H1 (cell line): ENCODE results near the gene CAPN14. TPM values are rescaled to one million over a fixed set of nuclear protein-coding genes. Genes with fewer than 3 reads are reported as not detected.
A peak's percentile ranks its signal among the peaks of the same experiment; 100 is the strongest.

Experiments
- CTCF ChIA-PET: fragments of 300-600 bp; sonication (Branson Sonifier 250); formaldehyde crosslinking; loops from one replicate; lab custom pipeline; 2021; ENCODE audit not compliant: partially characterized antibody; lab: Charles Lee
- POLR2A ChIA-PET: fragments of 300-600 bp; sonication (Branson Sonifier 250); formaldehyde crosslinking; loops from one replicate; lab custom pipeline; 2021; ENCODE audit warnings: inconsistent platforms; ENCODE audit not compliant: partially characterized antibody; lab: Charles Lee
- DNase-seq, 2 experiments: peaks; one replicate each; pipeline versions ENCODE4 v3.0.0 to v3.0.0-alpha.2; 2010 to 2022; ENCODE audit warnings: low spot score in 2 of 2, low read depth in 1 of 2, mixed read lengths in 1 of 2
- FAIRE-seq: peaks from 2 replicates; lab custom pipeline; 2011; peaks lifted over from hg19 to GRCh38; lab: Jason Lieb, UNC
- H2AFZ ChIP-seq: 2 replicates; pipeline ENCODE4 v1.8.1; 2012; ENCODE audit warnings: low read length, inconsistent platforms
- H2AK5ac ChIP-seq: 2 replicates; pipeline ENCODE4 v1.6.1; 2013; ENCODE audit warnings: low read depth, low read length
- H2BK120ac ChIP-seq: replicated peaks from 2 replicates; pipeline ENCODE3; 2013; ENCODE audit warnings: low read depth, low read length, inconsistent platforms
- H2BK12ac ChIP-seq: 2 replicates; pipeline ENCODE4 v1.6.1; 2013; ENCODE audit warnings: low read depth, low read length
- H2BK15ac ChIP-seq: 2 replicates; pipeline ENCODE4 v1.6.1; 2013; ENCODE audit warnings: low read length
- H2BK20ac ChIP-seq: 2 replicates; pipeline ENCODE4 v1.6.1; 2013; ENCODE audit warnings: low read length
- H2BK5ac ChIP-seq: 2 replicates; pipeline ENCODE4 v1.6.1; 2013; ENCODE audit warnings: low read depth, low read length
- H3K14ac ChIP-seq: 2 replicates; pipeline ENCODE4 v1.6.1; 2013; ENCODE audit warnings: inconsistent platforms; ENCODE audit not compliant: insufficient read length
- H3K18ac ChIP-seq: 2 replicates; pipeline ENCODE4 v1.6.1; 2013; ENCODE audit warnings: low read length; ENCODE audit errors: extremely low read depth
- H3K23ac ChIP-seq: 2 replicates; pipeline ENCODE4 v1.6.1; 2013; ENCODE audit warnings: inconsistent platforms; ENCODE audit not compliant: insufficient read length
- H3K23me2 ChIP-seq: 2 replicates; pipeline ENCODE4 v1.6.1; 2013; ENCODE audit warnings: low read depth, low read length
- H3K27ac ChIP-seq: 2 replicates; pipeline ENCODE4 v1.6.1; 2011; ENCODE audit warnings: low read depth, low read length, inconsistent platforms
- H3K27me3 ChIP-seq, 4 experiments: replicated peaks in 1 of 4; 1 replicate in 1 of 4; 2 replicates in 3 of 4; pipeline versions ENCODE4 v1.6.1 to v1.8.1; 2011 to 2013; ENCODE audit warnings: low read length in 3 of 4, mild to moderate bottlenecking in 3 of 4, inconsistent platforms in 2 of 4, mixed read lengths in 2 of 4, moderate library complexity in 1 of 4; ENCODE audit not compliant: control insufficient read depth in 3 of 4, insufficient read depth in 3 of 4; ENCODE audit errors: extremely low read depth in 1 of 4
- H3K36me3 ChIP-seq, 4 experiments: 2 replicates each; pipeline versions ENCODE4 v1.6.1 to v1.8.1; 2011 to 2013; ENCODE audit warnings: mild to moderate bottlenecking in 4 of 4, low read length in 3 of 4, moderate library complexity in 2 of 4, control low read depth in 1 of 4, inconsistent platforms in 1 of 4; ENCODE audit not compliant: insufficient read depth in 4 of 4, control insufficient read depth in 2 of 4
- H3K4ac ChIP-seq: replicated peaks from 2 replicates; pipeline ENCODE3; 2013; ENCODE audit warnings: low read length, low read depth, mixed read lengths, inconsistent platforms; ENCODE audit not compliant: insufficient read length
- H3K4me1 ChIP-seq, 4 experiments: replicated peaks in 1 of 4; 1 replicate in 1 of 4; 2 replicates in 3 of 4; pipeline versions ENCODE4 v1.6.1 to v1.8.1; 2011 to 2013; ENCODE audit warnings: low read length in 3 of 4, inconsistent platforms in 2 of 4, mixed read lengths in 1 of 4; ENCODE audit not compliant: insufficient read depth in 4 of 4, control insufficient read depth in 3 of 4
- H3K4me2 ChIP-seq, 2 experiments: 2 replicates each; pipeline versions ENCODE4 v1.6.1 to v1.8.1; 2011 to 2013; ENCODE audit warnings: low read depth in 2 of 2, low read length in 2 of 2, control low read depth in 1 of 2, inconsistent platforms in 1 of 2, mild to moderate bottlenecking in 1 of 2; ENCODE audit not compliant: insufficient read depth in 1 of 2
- H3K4me3 ChIP-seq, 4 experiments: fragments of 200-600, 300-600 bp in 1 of 4; sonication (generic), shearing (Covaris generic), sonication (Bioruptor Twin) in 1 of 4; 2 replicates each; pipeline versions ENCODE4 v1.5.1 to v1.8.1; 2011 to 2016; ENCODE audit warnings: low read length in 4 of 4, low read depth in 3 of 4, control low read depth in 2 of 4, inconsistent platforms in 2 of 4, mild to moderate bottlenecking in 2 of 4, mixed read lengths in 1 of 4, moderate library complexity in 1 of 4; ENCODE audit not compliant: insufficient read depth in 2 of 4; ENCODE audit errors: extremely low read depth in 1 of 4
- H3K56ac ChIP-seq: replicated peaks from 2 replicates; pipeline ENCODE3; 2013; ENCODE audit warnings: low read depth, mild to moderate bottlenecking, mixed read lengths, low read length, inconsistent platforms; ENCODE audit not compliant: insufficient read length
- H3K79me1 ChIP-seq: 2 replicates; pipeline ENCODE4 v1.6.1; 2013; ENCODE audit warnings: low read depth, low read length, control low read depth
- H3K79me2 ChIP-seq, 2 experiments: 2 replicates each; pipeline versions ENCODE4 v1.6.1 to v1.8.1; 2012 to 2013; ENCODE audit warnings: low read length in 2 of 2, mild to moderate bottlenecking in 2 of 2, inconsistent platforms in 1 of 2; ENCODE audit not compliant: insufficient read depth in 2 of 2, control insufficient read depth in 1 of 2
- H3K9ac ChIP-seq, 4 experiments: replicated peaks in 1 of 4; 1 replicate in 1 of 4; 2 replicates in 3 of 4; pipeline versions ENCODE4 v1.6.1 to v1.8.1; 2011 to 2013; ENCODE audit warnings: low read depth in 3 of 4, low read length in 3 of 4, control low read depth in 2 of 4, mild to moderate bottlenecking in 2 of 4, moderate library complexity in 2 of 4, inconsistent platforms in 1 of 4; ENCODE audit errors: extremely low read depth in 1 of 4
- H3K9me3 ChIP-seq, 2 experiments: 2 replicates each; pipeline versions ENCODE4 v1.6.1 to v1.8.1; 2012 to 2013; ENCODE audit warnings: mild to moderate bottlenecking in 2 of 2, moderate library complexity in 2 of 2, control low read depth in 1 of 2, inconsistent platforms in 1 of 2, low read depth in 1 of 2, low read length in 1 of 2, mixed read lengths in 1 of 2; ENCODE audit not compliant: insufficient read depth in 2 of 2
- H4K20me1 ChIP-seq, 2 experiments: replicated peaks in 1 of 2; 2 replicates each; pipeline versions ENCODE3 to v1.8.1; 2011 to 2013; ENCODE audit warnings: inconsistent platforms in 2 of 2, low read length in 2 of 2, mild to moderate bottlenecking in 1 of 2; ENCODE audit not compliant: insufficient read depth in 2 of 2, control insufficient read depth in 1 of 2
- H4K5ac ChIP-seq: 2 replicates; pipeline ENCODE4 v1.6.1; 2013; ENCODE audit warnings: low read length, low read depth, mixed read lengths, inconsistent platforms; ENCODE audit not compliant: insufficient read length
- H4K8ac ChIP-seq: 2 replicates; pipeline ENCODE4 v1.8.0; 2013; ENCODE audit warnings: mild to moderate bottlenecking, moderate library complexity, low read length, inconsistent platforms; ENCODE audit not compliant: insufficient read depth; ENCODE audit errors: extremely low read depth
- H4K91ac ChIP-seq: replicated peaks from 2 replicates; pipeline ENCODE3; 2013; ENCODE audit warnings: low read length, mixed read lengths, inconsistent platforms; ENCODE audit not compliant: insufficient read length
- CHD2 ChIP-seq: IDR thresholded peaks from 2 replicates; pipeline ENCODE4 v1.6.1; 2012; ENCODE audit warnings: low read length, improper control_type of control experiment
- EGR1 ChIP-seq: IDR thresholded peaks from 2 replicates; pipeline ENCODE4 v1.6.1; 2011; ENCODE audit warnings: low read depth, low read length, borderline replicate concordance
- GABPA ChIP-seq: IDR thresholded peaks from 2 replicates; pipeline ENCODE4 v1.6.1; 2011; ENCODE audit warnings: mild to moderate bottlenecking, low read length, moderate library complexity, borderline replicate concordance; ENCODE audit not compliant: insufficient read depth
- GTF2F1 ChIP-seq: IDR thresholded peaks from 2 replicates; pipeline ENCODE4 v1.6.1; 2012; ENCODE audit warnings: low read depth, low read length, improper control_type of control experiment, borderline replicate concordance
- HDAC6 ChIP-seq: IDR thresholded peaks from one replicate; pipeline ENCODE4 v1.7.1; 2012; ENCODE audit warnings: low read depth, mild to moderate bottlenecking, inconsistent platforms, low read length, moderate library complexity
- KDM4A ChIP-seq: IDR thresholded peaks from one replicate; pipeline ENCODE4 v1.7.1; 2012; ENCODE audit warnings: low read depth, mild to moderate bottlenecking, moderate library complexity, low read length, inconsistent platforms; ENCODE audit not compliant: severe bottlenecking
- MAX ChIP-seq: IDR thresholded peaks from 2 replicates; pipeline ENCODE4 v1.6.1; 2012; ENCODE audit warnings: inconsistent platforms
- RBBP5 ChIP-seq: IDR thresholded peaks from 2 replicates; pipeline ENCODE4 v1.7.1; 2012; ENCODE audit warnings: low read depth, mild to moderate bottlenecking, inconsistent platforms, low read length, moderate library complexity, borderline replicate concordance
- RFX5 ChIP-seq: IDR thresholded peaks from 2 replicates; pipeline ENCODE4 v1.6.1; 2011; ENCODE audit warnings: low read depth, low read length, improper control_type of control experiment, borderline replicate concordance
- RXRA ChIP-seq: IDR thresholded peaks from 2 replicates; pipeline ENCODE4 v1.6.1; 2011; ENCODE audit warnings: low read depth, mild to moderate bottlenecking, low read length, moderate library complexity; ENCODE audit not compliant: insufficient read depth
- SP1 ChIP-seq: IDR thresholded peaks from 2 replicates; pipeline ENCODE4 v1.6.1; 2011; ENCODE audit warnings: low read depth, low read length
- TBP ChIP-seq: IDR thresholded peaks from 2 replicates; pipeline ENCODE4 v1.6.1; 2011; ENCODE audit warnings: low read depth, low read length, improper control_type of control experiment
- YY1 ChIP-seq: IDR thresholded peaks from 2 replicates; pipeline ENCODE4 v1.6.1; 2011; ENCODE audit warnings: low read depth, mild to moderate bottlenecking, low read length
- WGBS, 2 experiments: shearing (Covaris generic) in 1 of 2; methylation state at CpG; one replicate each; pipeline versions ENCODE4 v1.1.6 to v1.1.7; 2013 to 2015; ENCODE audit warnings: low lambda C conversion rate in 2 of 2, mixed read lengths in 2 of 2, inconsistent platforms in 1 of 2, low coverage in 1 of 2, missing lambda C conversion rate in 1 of 2; ENCODE audit not compliant: insufficient replicate concordance in 2 of 2, insufficient coverage in 1 of 2, insufficient read length in 1 of 2; ENCODE audit errors: extremely low coverage in 1 of 2, missing lambda C conversion rate in 1 of 2; 5-methylcytosine and 5-hydroxymethylcytosine counted together
- polyA plus RNA-seq, 7 experiments: library from polyadenylated mRNA; depleted of rRNA in 3 of 7; stranded (reverse) in 5 of 7; unstranded in 2 of 7; fragments of >200 nt in 5 of 7; fragments of 200-250 nt in 2 of 7; gene quantifications; 1 replicate in 5 of 7; 2 replicates in 1 of 7; 4 replicates in 1 of 7; pipeline versions ENCODE4 v1.2.1 to v1.2.3, GENCODE V29; 2011 to 2013; ENCODE audit warnings: missing spikeins in 2 of 7, mixed read lengths in 2 of 7
- total RNA-seq: library from RNA; stranded (reverse); fragmentation: NEBNext Ultra II Directional; extraction: Animal tissue kit (Norgen Biotek cat#: 25700); gene quantifications from 2 replicates; pipeline ENCODE4 v1.2.1, GENCODE V29; 2021

CAPN14 gene
- total and polyA plus RNA-seq, 2 of the 8 experiments (the other 6 are each of a cell fraction or from before 2014, with no cell fraction given): 0.07 TPM; not detected in 1

GRCh38 chr2:31188131-31188530 lies 29.2 kb downstream of the CAPN14 start:
- no peak overlapping the region for H3K27ac ChIP-seq
- no peaks in the 10 kb centered on the region for H3K36me3 ChIP-seq
- no peak overlapping the region for H2BK20ac ChIP-seq
- no peaks in the 10 kb centered on the region for H3K79me2 ChIP-seq
- no peak overlapping the region for H2AK5ac ChIP-seq
- 0 out of 2 replicates have a peak overlapping the region, but pooled peaks have one; percentile 41 for H2AFZ ChIP-seq
- H2BK5ac ChIP-seq: no peak overlapping the region
- H2BK12ac ChIP-seq: no peak overlapping the region
- no peak overlapping the region for H3K9ac ChIP-seq
- H3K79me1 ChIP-seq: no peaks in the 10 kb centered on the region
- no peaks in the 10 kb centered on the region for H4K20me1 ChIP-seq
- H3K9me3 ChIP-seq: no peaks in the 10 kb centered on the region
- H3K4me2 ChIP-seq: no peak overlapping the region
- H3K27me3 ChIP-seq: no peaks in the 10 kb centered on the region
- H4K91ac ChIP-seq: no peak overlapping the region
- 84% methylated on average over 5 of the region's 5 CpGs; no CpG with 5 or more reads in 1 of the 2 experiments for WGBS, 2 experiments
- no peak overlapping the region for H3K4ac ChIP-seq
- no peak overlapping the region for H3K56ac ChIP-seq
- H4K5ac ChIP-seq: no peak overlapping the region
- H3K4me3 ChIP-seq: no peak overlapping the region
- POLR2A ChIA-PET: no interaction called here
- no peak overlapping the region for H3K14ac ChIP-seq
- TF ChIP-seq RBBP5: no peak
- TF ChIP-seq GABPA: no peak
- TF ChIP-seq YY1: no peak
- TF ChIP-seq RXRA: no peak
- TF ChIP-seq EGR1: no peak
- no peak for TF ChIP-seq RFX5
- TF ChIP-seq SP1: no peak
- TF ChIP-seq HDAC6: no peak
- TF ChIP-seq TBP: no peak
- no peak for TF ChIP-seq GTF2F1
- TF ChIP-seq CHD2: no peak
- TF ChIP-seq MAX: no peak
- TF ChIP-seq KDM4A: no peak
- no peak overlapping the region for H3K18ac ChIP-seq
- H3K23me2 ChIP-seq: no peaks in the 10 kb centered on the region
- H2BK15ac ChIP-seq: no peak overlapping the region
- no peak for FAIRE-seq
- H4K8ac ChIP-seq: no peak overlapping the region
- CTCF ChIA-PET: interaction anchor here (0.7 to 1.3 kb wide), 6 partner anchors 14 to 1028 kb away, joined by 3 read pairs; no protein-coding TSS in a partner anchor
- DNase-seq: peak in 1 of 2 experiments; percentile 10
- H2BK120ac ChIP-seq: no peak overlapping the region
- no peak overlapping the region for H3K23ac ChIP-seq
- H3K4me1 ChIP-seq: no peaks in the 10 kb centered on the region; a peak in 1 of 7 replicates
